HG02938 (cell line): ENCODE results near the gene SEC24C.

Experiments used
- ATAC-seq: cut with Tn5 transposase; IDR thresholded peaks from one replicate; pipeline ENCODE4 v1.9.1; 2021; ENCODE audit warnings: mild to moderate bottlenecking, moderate library complexity; ENCODE audit not compliant: unreplicated experiment

The SEC24C gene

DNA sequence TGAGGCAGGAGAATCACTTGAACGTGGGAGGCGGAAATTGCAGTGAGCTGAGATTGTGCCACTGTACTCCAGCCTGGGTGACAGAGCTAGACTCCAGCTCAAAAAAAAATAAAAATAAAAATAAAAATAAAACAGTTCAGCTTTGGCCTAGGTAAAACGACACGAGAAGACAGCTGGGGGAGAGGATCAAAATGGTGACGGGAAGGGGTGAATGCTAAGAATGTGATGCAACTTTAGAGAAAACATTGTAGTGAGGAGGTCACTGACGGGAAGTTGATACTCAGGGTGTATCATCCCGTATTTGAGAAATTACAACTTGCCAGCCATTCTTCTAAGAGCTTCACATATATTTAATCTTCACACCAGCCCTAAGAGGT lies 66.2 kb downstream of the SEC24C start:
- ATAC-seq, result no peak

DNA sequence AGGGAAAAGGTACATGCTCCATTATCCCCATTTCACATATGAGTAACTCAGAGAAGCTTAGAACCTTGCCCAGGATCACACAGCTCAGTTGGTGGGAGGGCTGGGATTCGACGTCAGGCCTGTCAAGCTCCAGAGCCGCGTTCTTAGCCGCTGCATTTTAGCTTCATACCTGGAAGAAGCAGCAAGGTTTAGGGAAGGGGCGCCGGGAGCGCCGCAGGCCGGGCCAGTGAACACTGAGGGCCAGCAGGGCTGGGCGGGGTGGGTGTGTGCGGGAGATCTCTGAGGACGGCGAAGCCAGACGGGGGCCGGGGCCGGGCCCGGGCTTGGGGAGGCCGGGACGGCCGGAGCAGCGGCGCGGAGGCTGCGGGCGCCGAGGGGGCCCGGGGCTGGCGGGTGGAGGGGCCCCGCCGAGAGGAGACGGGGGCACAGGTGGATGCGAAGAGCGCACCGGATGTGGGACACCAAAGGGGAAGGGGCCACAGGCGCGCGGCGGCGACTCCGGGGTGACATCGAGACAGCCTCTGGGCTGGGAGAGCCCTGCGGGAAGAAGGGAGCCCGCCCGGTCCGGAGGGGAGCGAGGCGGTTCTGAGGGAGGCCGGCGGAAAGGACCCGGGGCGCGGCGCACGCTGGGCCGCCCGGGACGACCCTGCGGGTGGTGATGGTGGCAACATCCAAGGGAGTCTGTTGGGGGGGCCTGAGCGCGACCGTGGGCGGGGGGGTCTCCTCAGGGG lies 66.7 kb downstream of the SEC24C start:
- ATAC-seq, result peak; percentile 30

- no peak for ATAC-seq
Observed at GRCh38 chr10:73812657-73813056, 68.5 kb downstream of the SEC24C start.

- no peak for ATAC-seq
Observed at GRCh38 chr10:73813333-73813732, 69.2 kb downstream of the SEC24C start.

DNA sequence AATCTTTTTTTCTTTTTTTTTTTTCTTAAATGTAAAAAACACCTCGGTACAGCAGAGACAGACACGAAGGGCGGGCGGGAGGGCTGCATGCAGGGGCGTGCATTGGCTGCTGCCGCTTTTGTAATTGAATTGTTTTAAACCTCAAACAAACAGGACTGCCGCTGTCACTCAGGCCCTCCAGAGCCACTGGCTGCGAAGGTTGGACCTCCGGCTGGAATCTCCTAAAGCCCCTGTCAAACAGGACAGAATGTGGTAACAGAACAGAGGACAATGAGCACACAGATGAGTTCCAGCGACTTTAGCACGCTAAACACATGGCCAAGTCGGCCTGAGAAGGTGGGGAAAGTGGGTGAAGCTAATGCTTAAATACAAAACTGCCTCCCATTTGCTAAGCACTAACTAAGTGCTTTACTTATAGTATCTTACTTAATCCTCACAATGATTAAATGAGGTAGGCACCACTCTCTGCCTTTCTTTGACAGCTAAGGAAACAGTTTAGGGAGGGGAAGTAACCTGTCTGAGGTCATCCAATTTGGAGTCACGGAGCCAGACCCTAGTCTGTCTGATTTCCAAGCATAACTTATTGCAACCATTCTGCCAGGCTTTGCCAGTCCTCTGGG lies 70.2 kb downstream of the SEC24C start:
- ATAC-seq, result no peak

DNA sequence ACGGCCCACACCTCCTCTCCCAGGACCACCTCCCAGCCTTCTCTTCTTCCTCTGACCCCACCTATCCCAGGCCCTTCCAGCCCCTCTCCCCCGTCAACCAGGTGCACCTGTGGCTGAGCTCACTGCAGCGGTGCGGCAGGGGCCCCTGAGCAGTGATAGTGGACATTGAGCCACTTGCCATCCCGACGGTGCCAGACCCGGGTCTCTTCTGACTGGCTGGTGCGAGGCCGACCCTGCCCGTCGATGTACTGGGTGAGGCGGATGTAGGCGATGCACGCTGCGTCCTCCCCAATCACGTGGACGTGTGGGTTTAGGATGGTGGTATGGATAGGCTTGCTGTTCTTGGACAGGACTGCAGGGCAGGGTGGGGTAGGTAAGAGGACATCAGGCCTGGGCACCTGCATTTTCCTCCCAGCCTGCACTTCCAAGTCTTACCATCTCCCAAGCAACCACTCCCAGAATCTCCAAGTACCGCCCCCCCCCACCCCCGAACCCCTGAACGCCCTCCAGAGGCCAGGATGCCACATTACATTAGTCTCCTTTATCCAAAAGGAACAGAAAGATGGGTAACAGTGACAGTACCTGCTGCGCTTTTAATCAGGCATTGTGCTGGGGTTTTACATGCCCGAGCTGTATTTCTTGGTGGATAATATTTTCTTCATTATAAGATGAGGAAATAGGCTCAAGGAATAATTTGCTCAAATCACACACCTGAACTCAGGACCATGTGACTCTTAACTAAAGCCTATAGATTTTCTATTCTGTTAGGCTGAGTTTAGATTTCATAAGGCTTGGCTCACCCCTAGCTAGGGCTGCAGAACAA lies 70.9 kb downstream of the SEC24C start:
- no peak for ATAC-seq

- no peak for ATAC-seq
Observed at GRCh38 chr10:73815719-73816030, 71.5 kb downstream of the SEC24C start.

DNA sequence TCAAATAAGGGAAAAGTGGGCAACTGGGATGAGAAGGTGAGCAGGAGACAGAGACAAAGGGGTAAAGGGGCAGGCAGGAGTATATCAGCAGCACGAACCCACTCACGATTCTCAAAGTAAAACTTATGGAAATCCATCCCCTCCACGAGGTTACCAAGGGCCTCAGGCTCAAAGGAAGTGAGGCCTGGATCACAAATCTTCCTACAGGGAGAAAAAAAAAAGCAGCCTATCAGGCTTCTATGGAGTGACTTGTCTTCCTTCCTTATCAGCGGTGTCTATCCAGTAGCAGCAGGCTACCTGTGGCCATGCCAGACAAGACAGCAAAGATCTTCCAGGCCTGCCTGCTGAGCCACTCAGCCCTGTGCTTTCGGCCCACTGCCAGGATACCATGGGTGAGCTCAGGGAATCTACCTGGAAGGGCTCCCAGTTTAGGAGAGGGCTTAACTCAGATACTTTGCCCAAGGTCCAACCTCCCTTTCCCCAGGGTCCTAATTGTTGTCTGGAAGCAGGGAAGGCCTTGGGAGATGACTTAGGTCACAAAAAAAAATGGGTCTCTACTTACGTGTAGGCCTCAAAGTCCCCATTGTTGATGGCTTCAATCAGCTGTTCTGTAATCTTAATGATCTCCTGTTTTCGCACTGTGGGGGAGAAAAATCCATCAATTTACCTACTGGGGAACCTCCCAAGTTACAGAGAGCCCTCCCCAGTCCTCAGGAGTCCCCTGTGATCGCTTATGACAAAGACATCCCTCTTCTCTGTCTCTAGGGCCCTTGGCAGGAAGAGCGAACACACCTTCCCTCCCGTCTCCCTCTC lies 73.0 kb downstream of the SEC24C start:
- ATAC-seq, result no peak

GRCh38 chr10:73817826-73818225 lies 73.7 kb downstream of the SEC24C start:
- no peak for ATAC-seq

DNA sequence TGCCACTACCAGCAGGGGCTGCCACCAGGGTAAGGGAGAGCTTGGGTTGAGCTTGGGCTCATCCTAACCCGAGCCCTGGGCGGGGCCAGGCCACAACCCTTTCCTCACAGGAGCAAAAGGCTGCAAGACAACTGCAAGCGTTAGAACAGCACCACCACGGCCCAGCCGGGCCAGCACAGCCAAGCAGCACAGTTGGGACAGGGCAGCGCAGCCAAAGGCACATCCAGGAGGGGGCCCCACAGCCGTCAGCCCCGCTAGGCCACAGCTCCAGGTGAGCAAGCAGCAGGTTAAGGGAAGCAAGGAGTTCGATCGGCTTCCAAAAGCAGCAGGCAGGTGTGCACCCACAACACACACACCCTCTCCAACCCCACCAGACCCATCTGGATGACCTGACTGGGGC lies 74.2 kb downstream of the SEC24C start:
- ATAC-seq, result no peak

DNA sequence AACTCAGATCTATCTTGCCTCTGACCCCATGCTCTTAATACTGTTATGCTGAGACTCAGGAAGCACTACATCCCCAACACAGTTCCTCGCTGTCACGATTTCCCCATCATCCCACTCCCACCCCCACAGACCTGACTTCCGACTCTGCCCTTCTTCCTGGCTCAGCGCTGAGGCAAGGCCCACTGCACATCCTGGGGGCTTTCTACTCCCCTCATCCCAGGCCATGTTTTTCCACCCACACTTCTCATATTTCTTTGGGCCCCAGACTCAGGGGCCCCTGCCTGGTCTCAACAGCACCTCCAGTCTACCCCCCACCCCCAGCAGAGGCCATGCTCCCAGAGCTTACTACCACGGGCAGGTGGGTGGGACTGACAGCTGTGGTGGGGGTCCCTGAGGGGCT lies 74.9 kb downstream of the SEC24C start:
- no peak for ATAC-seq

DNA sequence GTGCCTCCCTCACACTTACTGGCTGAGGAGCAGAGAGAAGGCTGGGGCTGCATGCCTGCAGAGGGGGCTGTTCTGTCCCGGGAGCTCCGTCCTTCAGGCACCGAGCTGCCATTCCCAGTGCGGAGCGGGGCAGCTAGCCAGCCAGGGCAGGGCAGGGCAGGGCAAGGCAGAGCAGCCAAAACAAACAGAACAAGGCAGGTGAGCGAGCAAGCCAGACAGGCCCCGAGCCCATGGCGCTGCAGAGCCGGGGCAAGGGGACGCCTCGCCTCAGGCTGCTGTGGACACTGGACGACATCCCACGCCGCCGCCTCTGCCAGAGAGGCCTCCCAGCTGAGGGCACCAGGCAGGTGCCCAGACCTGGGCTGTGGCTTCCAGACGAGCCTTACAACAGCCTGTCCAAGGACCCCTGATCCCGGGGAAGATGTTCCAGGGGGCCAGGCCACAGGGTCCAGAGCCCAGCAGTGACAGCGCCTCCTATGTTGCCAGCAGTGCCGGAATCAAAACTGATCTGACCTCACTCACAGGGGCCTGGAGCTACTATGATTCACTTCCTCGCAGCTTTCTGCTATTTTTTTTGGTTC lies 75.4 kb downstream of the SEC24C start:
- no peak for ATAC-seq
